Right atrium auricular region (tissue), 2 donors: ENCODE data around the gene CTTNBP2NL. TPM values are rescaled to one million over a fixed set of nuclear protein-coding genes. Genes with fewer than 3 reads are reported as not detected.
"Not testable (repeated sequence)": the region's sequence is repeated elsewhere in the genome, so short reads cannot be mapped to it uniquely, and the experiment has no call there.

ENCODE experiments used
- DNase-seq: peaks from one replicate; pipeline ENCODE4 v3.0.0-alpha.2; 2019; ENCODE audit warnings: low spot score
- H3K27ac ChIP-seq, 2 donors: fragments of 200-600 bp; sonication (generic); 1 replicate in 1 of 2; 2 replicates in 1 of 2; pipeline ENCODE4 v1.5.1; 2016 to 2019
- H3K27me3 ChIP-seq, 2 donors: fragments of 200-600 bp; sonication (generic); one replicate each; pipeline versions ENCODE4 v1.5.1 to v1.6.0; 2017 to 2019
- H3K36me3 ChIP-seq: fragments of 200-600 bp; sonication (generic); one replicate; pipeline ENCODE4 v1.5.1; 2016
- H3K4me1 ChIP-seq, 2 donors: fragments of 200-600 bp; sonication (generic); one replicate each; pipeline versions ENCODE4 v1.5.1 to v1.6.0; 2017 to 2019
- H3K4me3 ChIP-seq, 2 donors: fragments of 200-600 bp; sonication (generic); 1 replicate in 1 of 2; 2 replicates in 1 of 2; pipeline ENCODE4 v1.5.1; 2017 to 2019; ENCODE audit warnings: mild to moderate bottlenecking in 1 of 2, moderate library complexity in 1 of 2
- H3K9me3 ChIP-seq, 2 donors: fragments of 200-600 bp; sonication (generic); one replicate each; pipeline ENCODE4 v1.5.1; 2019
- total RNA-seq, 2 donors: library from RNA; depleted of rRNA; stranded (reverse); fragments of >200 nt; gene quantifications; one replicate each; pipeline ENCODE4 v1.1.0, GENCODE V29; 2016
- TF ChIP-seq, protein P1 (sequence below), 2 donors: fragments of 200-600 bp; sonication (generic); IDR thresholded peaks; one replicate each; pipeline ENCODE4 v1.5.1; 2019; ENCODE audit warnings: antibody characterized with exemption in 2 of 2

CTTNBP2NL gene
- total RNA-seq, 2 donors from 2014 or later = 10.2 to 13.4 TPM

DNA sequence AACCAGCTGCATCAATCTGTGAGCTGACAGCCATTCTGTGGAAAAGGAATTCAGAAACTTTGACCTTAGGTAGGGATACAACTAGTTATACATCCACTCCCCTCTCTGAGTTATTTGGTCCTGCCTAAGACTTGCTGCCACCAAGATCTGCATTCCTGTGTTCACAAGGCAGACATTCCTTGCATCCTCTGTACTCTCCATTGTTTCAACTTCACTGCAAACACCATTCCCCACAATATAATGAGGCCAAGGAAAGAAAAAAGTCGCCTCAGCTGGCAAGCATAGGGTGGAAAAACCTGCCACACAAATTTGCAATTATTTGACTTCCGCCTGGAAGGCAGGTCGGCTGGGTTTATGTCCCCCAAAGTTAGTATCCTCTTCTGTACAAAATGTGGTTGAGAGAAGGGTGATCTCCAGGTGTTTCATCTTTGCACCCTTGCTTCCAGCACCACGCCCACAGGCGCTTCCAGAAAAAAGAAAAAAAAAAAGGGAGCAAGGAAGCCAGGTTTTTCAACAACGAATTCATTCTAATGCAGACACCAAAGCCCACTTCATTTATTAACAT lies 676 bp upstream of the CTTNBP2NL start:
- DNase-seq = no peak
- peak overlapping the region; percentile 88 to 89 for H3K4me3 ChIP-seq
- peak overlapping the region; percentile 87 to 96 for H3K27ac ChIP-seq
- H3K9me3 ChIP-seq = no peaks in the 10 kb centered on the region
- no peaks in the 10 kb centered on the region for H3K27me3 ChIP-seq
- no peaks in the 10 kb centered on the region for H3K36me3 ChIP-seq
- H3K4me1 ChIP-seq = peaks cover 0 to 41% of the 10 kb centered on the region in 2 donors
- TF ChIP-seq, protein P1, sequence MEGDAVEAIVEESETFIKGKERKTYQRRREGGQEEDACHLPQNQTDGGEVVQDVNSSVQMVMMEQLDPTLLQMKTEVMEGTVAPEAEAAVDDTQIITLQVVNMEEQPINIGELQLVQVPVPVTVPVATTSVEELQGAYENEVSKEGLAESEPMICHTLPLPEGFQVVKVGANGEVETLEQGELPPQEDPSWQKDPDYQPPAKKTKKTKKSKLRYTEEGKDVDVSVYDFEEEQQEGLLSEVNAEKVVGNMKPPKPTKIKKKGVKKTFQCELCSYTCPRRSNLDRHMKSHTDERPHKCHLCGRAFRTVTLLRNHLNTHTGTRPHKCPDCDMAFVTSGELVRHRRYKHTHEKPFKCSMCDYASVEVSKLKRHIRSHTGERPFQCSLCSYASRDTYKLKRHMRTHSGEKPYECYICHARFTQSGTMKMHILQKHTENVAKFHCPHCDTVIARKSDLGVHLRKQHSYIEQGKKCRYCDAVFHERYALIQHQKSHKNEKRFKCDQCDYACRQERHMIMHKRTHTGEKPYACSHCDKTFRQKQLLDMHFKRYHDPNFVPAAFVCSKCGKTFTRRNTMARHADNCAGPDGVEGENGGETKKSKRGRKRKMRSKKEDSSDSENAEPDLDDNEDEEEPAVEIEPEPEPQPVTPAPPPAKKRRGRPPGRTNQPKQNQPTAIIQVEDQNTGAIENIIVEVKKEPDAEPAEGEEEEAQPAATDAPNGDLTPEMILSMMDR (IDR thresholded peaks at IDR 0.05) = no peak

DNA sequence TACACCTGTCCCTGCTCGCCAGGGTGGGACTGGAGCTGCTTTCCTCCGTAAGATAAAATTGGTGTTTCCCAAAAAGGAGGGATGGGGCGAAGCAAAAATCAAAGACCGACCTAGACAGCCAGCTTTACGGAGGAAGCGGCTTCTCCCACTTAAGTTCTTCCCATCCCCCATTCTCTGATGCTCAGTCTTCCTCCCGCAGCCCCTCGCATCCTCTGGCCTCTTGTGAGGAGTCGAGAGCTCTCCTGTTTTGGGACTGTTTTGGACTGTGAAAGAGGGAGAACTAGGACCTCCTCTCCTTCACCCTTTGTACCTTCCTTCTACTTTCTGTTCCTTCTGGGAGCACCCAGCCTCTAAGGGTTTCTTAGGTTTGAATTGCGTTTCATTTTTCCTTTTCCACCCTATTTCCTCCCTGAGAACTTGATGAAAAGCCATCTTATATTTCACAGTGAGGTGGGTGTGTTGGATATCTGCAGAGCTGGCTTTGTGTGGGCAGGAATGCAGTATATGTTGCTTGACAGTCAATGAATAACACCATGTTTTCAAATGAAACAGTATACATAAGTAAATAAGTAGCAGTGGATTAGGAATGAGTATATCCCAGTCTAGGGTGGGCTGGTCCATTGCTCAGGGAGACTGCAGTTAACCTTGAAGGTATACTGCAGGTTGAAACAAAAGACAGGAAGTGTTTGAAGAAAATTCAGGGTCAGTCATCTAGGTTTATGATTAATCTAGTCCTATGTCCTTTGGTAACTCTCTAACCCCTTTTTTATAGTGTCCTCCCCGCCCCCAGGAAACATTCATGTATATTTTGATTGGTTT lies 848 bp downstream of the CTTNBP2NL start:
- Histone ChIP-seq H3K4me1 (peaks cover 0 to 31% of the 10 kb centered on the region in 2 donors), H3K36me3 (no peaks in the 10 kb centered on the region), H3K9me3 (no peaks in the 10 kb centered on the region), H3K27ac (peak overlapping the region; percentile 87 to 96), H3K4me3 (peak overlapping the region; percentile 88 to 89), H3K27me3 (no peaks in the 10 kb centered on the region)
- TF ChIP-seq, protein P1 (IDR thresholded peaks at IDR 0.05) = no peak
- DNase-seq = no peak

DNA sequence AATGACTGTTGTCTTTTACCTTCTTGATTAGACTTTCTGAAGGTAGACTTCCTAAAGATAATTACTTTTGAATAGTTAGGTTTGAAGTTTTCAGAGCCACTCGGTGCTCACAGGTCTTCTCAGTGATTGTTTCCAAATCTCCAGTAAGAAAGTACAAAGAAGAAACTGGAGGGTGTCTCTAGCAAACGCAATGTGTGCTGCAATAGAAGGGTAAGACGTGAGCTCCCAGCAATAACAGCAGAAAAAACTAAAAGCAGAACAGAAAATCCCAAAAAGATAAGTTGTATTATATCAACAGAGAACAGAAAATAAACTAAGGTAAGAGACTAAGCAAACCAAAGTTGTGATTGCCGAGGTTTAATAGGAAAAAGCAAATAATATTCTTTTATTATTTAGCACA lies 1.8 kb downstream of the CTTNBP2NL start:
- Histone ChIP-seq H3K4me3 (peak overlapping the region in 1 of 2 donors; percentile 89), H3K9me3 (no peaks in the 10 kb centered on the region), H3K27ac (no peak overlapping the region), H3K4me1 (peaks cover 0 to 26% of the 10 kb centered on the region in 2 donors), H3K36me3 (no peaks in the 10 kb centered on the region), H3K27me3 (no peaks in the 10 kb centered on the region)
- no peak for DNase-seq
- TF ChIP-seq, protein P1 (IDR thresholded peaks at IDR 0.05) = no peak

DNA sequence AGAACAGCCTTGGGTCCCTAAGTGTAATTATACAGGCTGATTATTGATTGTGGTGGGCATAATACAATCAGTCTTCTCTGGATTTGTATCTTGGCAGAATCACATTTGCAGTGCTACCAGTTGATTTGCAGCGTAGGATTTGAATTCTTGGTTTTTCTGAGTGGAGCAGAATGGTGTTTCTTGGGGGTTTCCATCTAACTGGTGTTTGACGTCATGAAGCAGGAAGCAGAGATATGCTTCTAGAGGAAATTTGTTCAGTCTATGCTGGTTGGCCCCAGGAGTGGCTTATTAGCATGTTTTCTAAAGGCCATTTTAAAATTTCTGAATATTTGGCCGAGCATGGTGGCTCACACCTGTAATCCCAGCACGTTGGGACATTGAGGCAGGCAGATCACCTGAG lies 3.4 kb downstream of the CTTNBP2NL start:
- DNase-seq = no peak
- H3K9me3 ChIP-seq = no peaks in the 10 kb centered on the region
- no peak overlapping the region for H3K27ac ChIP-seq
- peaks cover 0 to 36% of the 10 kb centered on the region in 2 donors for H3K4me1 ChIP-seq
- H3K36me3 ChIP-seq = no peaks in the 10 kb centered on the region
- H3K27me3 ChIP-seq = no peaks in the 10 kb centered on the region
- TF ChIP-seq, protein P1 (IDR thresholded peaks at IDR 0.05) = no peak
- H3K4me3 ChIP-seq = no peak overlapping the region

DNA sequence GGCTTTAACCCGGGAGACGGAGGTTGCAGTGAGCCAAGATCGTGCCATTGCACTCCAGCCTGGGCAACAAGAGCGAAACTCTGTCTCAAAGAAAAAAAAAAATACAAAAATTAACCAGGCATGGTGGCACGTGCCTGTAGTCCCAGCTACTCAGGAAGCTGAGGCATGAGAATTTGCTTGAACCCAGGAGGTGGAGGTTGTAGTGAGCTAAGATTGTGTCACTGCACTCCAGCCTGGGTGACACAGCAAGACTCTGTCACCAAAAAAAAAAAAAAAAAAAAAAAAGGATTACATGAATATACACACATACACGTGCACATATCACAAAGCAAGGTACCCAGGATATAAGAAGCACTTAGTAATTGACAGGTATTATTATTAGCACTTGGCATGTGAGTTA lies 4.7 kb downstream of the CTTNBP2NL start:
- not testable (repeated sequence) for H3K27me3 ChIP-seq, H3K27ac ChIP-seq, DNase-seq, H3K36me3 ChIP-seq, H3K9me3 ChIP-seq, H3K4me3 ChIP-seq
- peaks cover 0 to 24% of the 10 kb centered on the region in 2 donors for H3K4me1 ChIP-seq
